Prostate gland (tissue), 2 donors: Measurements from ENCODE around the gene TMEM74B. TPM values are rescaled to one million over a fixed set of nuclear protein-coding genes. Genes with fewer than 3 reads are reported as not detected.

Source experiments
- DNase-seq: peaks from one replicate; pipeline ENCODE4 v3.0.0-alpha.2; 2019; ENCODE audit warnings: low spot score
- H3K27ac ChIP-seq, 2 donors: fragments of 200-600 bp; sonication (generic); 2 replicates each; pipeline ENCODE4 v1.5.1; 2017 to 2019
- H3K27me3 ChIP-seq: fragments of 200-600 bp; sonication (generic); replicated peaks from 2 replicates; pipeline ENCODE4 v1.5.1; 2019; ENCODE audit not compliant: insufficient read depth
- H3K36me3 ChIP-seq, 2 donors: fragments of 200-600 bp; sonication (generic); 1 replicate in 1 of 2; 2 replicates in 1 of 2; pipeline versions ENCODE4 v1.5.1 to v1.8.1; 2017 to 2019
- H3K4me1 ChIP-seq: fragments of 200-600 bp; sonication (generic); replicated peaks from 2 replicates; pipeline ENCODE4 v1.5.1; 2019
- H3K4me3 ChIP-seq, 2 donors: fragments of 200-600 bp; sonication (generic); 2 replicates each; pipeline ENCODE4 v1.5.1; 2017 to 2019
- H3K9me3 ChIP-seq: fragments of 200-600 bp; sonication (generic); 2 replicates; pipeline ENCODE4 v1.5.1; 2017
- CTCF ChIP-seq, 4 experiments: fragments of 200-600 bp in 2 of 4; fragments of 450-650 bp in 2 of 4; sonication (generic) in 2 of 4; IDR thresholded peaks; 1 replicate in 3 of 4; 2 replicates in 1 of 4; pipeline ENCODE4 v1.5.1; 2016 to 2019; ENCODE audit warnings: antibody characterized with exemption in 4 of 4, mild to moderate bottlenecking in 2 of 4, moderate library complexity in 2 of 4
- POLR2A ChIP-seq: fragments of 450-650 bp; IDR thresholded peaks from one replicate; pipeline ENCODE4 v1.6.1; 2016; ENCODE audit warnings: antibody characterized with exemption, mild to moderate bottlenecking
- POLR2AphosphoS5 ChIP-seq: sonication (generic); formaldehyde crosslinking; IDR thresholded peaks from one replicate; pipeline ENCODE4 v1.6.1; 2017; ENCODE audit warnings: antibody characterized with exemption
- WGBS: methylation state at CpG from one replicate; pipeline ENCODE4 v1.1.5; 2018; 5-methylcytosine and 5-hydroxymethylcytosine counted together
- intact Hi-C: fragments of 100-400 bp; cut with DNase I; formaldehyde crosslinking; loops from one replicate; pipeline ENCODE4 v1.14.2; 2022
- total RNA-seq, 2 donors: library from RNA; depleted of rRNA; stranded (reverse); fragments of >200 nt; gene quantifications; one replicate each; pipeline ENCODE4 v1.1.0, GENCODE V29; 2016

TMEM74B gene
- total RNA-seq, 2 donors from 2014 or later, result 0.59 to 3.6 TPM

GRCh38 chr20:1180949-1181348 is 3.8 kb downstream of the TMEM74B start:
- H3K27me3 ChIP-seq, result no peaks in the 10 kb centered on the region
- no peak for DNase-seq
- intact Hi-C loops, result no loop called here
- H3K4me1 ChIP-seq, result no peaks in the 10 kb centered on the region
- WGBS, result 91% methylated on average over 19 of the region's 27 CpGs
- H3K9me3 ChIP-seq, result no peaks in the 10 kb centered on the region
- H3K4me3 ChIP-seq, result no peak overlapping the region
- no peak overlapping the region for H3K27ac ChIP-seq
- TF ChIP-seq POLR2A (no peak), CTCF (IDR thresholded peaks at IDR 0.05) (no peak)
- H3K36me3 ChIP-seq, result no peaks in the 10 kb centered on the region

GRCh38 chr20:1178623-1179022 is 6.2 kb downstream of the TMEM74B start:
- no peak overlapping the region for H3K27ac ChIP-seq
- no peaks in the 10 kb centered on the region for H3K27me3 ChIP-seq
- no peaks in the 10 kb centered on the region for H3K4me1 ChIP-seq
- no peak for TF ChIP-seq POLR2A
- no peak for TF ChIP-seq CTCF (IDR thresholded peaks at IDR 0.05)
- no peak for TF ChIP-seq POLR2AphosphoS5
- no peaks in the 10 kb centered on the region for H3K9me3 ChIP-seq
- H3K36me3 ChIP-seq, result no peaks in the 10 kb centered on the region
- intact Hi-C loops, result no loop called here
- WGBS, result 90% methylated on average over 3 of the region's 3 CpGs
- no peak for DNase-seq
- H3K4me3 ChIP-seq, result no peak overlapping the region

- H3K27me3 ChIP-seq, result no peaks in the 10 kb centered on the region
- intact Hi-C loops, result no loop called here
- WGBS, result 91% methylated on average over 3 of the region's 3 CpGs
- no peaks in the 10 kb centered on the region for H3K9me3 ChIP-seq
- H3K4me1 ChIP-seq, result no peaks in the 10 kb centered on the region
- H3K36me3 ChIP-seq, result no peaks in the 10 kb centered on the region
- H3K4me3 ChIP-seq, result no peak overlapping the region
- no peak overlapping the region for H3K27ac ChIP-seq
- TF ChIP-seq POLR2AphosphoS5, result no peak
- no peak for TF ChIP-seq POLR2A
- no peak for TF ChIP-seq CTCF (IDR thresholded peaks at IDR 0.05)
- no peak for DNase-seq
Measured at GRCh38 chr20:1178103-1178502, 6.7 kb downstream of the TMEM74B start.

- TF ChIP-seq CTCF (IDR thresholded peaks at IDR 0.05), result no peak
- H3K27ac ChIP-seq, result no peak overlapping the region
- no peak overlapping the region for H3K4me3 ChIP-seq
- no peaks in the 10 kb centered on the region for H3K9me3 ChIP-seq
- no peak for DNase-seq
- WGBS, result 78% methylated on average over 5 of the region's 5 CpGs
- H3K36me3 ChIP-seq, result no peaks in the 10 kb centered on the region
- intact Hi-C loops, result no loop called here
- no peaks in the 10 kb centered on the region for H3K27me3 ChIP-seq
- no peaks in the 10 kb centered on the region for H3K4me1 ChIP-seq
Measured at GRCh38 chr20:1177680-1178079, 7.1 kb downstream of the TMEM74B start.

GRCh38 chr20:1174787-1175186 is 10.0 kb downstream of the TMEM74B start:
- H3K4me1 ChIP-seq, result no peaks in the 10 kb centered on the region
- no peak overlapping the region for H3K4me3 ChIP-seq
- WGBS, result 87% methylated on average over 8 of the region's 8 CpGs
- TF ChIP-seq POLR2A (no peak), POLR2AphosphoS5 (no peak), CTCF (IDR thresholded peaks at IDR 0.05) (no peak)
- intact Hi-C loops, result no loop called here
- DNase-seq, result no peak
- no peaks in the 10 kb centered on the region for H3K27me3 ChIP-seq
- no peaks in the 10 kb centered on the region for H3K36me3 ChIP-seq
- H3K9me3 ChIP-seq, result no peaks in the 10 kb centered on the region
- no peak overlapping the region for H3K27ac ChIP-seq
